Brain pericyte (primary cell): ENCODE results near the gene TRAFD1.

Experiments used
- DNase-seq: peaks from one replicate; pipeline ENCODE4 v3.0.0-alpha.2; 2012; ENCODE audit warnings: low read depth, low spot score

TRAFD1 gene

GRCh38 chr12:112115259-112116045 lies 9.9 kb upstream of the TRAFD1 start:
- no peak for DNase-seq

DNA sequence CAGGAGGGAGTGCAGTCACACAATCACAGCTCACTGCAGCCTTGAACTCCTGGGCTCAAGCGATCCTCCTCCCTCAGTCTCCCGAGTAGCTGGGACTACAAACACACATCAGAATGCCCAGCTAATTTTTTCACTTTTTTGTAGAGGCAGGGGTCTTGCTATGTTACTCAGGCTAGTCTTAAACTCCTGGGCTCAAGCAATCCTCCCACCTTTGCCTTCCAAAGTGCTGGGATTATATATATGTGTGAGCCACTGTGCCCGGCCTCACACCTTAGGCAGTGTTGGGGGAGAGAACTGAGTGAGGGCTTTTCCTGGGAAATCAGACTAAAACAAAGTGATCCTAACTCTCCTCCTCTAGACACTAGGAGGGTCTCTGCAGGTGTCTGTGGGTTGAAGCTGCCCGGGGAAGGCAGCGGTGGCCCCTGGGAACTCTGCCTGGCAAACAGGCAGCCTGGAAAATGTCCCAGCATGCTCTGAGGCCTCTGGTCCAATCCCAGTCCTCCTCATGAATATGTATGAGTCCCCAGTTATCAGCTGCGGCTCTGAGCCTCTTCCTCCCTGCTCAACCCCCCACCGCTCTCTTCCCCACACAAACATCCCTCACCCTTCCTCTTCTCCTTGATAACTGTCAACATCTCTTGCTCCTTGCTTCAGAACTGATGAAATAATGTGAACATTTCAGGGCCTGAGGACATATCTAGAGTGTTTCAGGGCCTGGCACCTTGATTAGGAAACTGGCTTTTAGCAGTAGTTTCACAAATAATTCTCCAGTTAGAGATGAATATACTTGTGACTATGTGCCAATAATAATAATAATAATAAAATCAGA lies 8.9 kb upstream of the TRAFD1 start:
- DNase-seq: no peak

GRCh38 chr12:112117685-112118084 lies 7.7 kb upstream of the TRAFD1 start:
- no peak for DNase-seq

DNA sequence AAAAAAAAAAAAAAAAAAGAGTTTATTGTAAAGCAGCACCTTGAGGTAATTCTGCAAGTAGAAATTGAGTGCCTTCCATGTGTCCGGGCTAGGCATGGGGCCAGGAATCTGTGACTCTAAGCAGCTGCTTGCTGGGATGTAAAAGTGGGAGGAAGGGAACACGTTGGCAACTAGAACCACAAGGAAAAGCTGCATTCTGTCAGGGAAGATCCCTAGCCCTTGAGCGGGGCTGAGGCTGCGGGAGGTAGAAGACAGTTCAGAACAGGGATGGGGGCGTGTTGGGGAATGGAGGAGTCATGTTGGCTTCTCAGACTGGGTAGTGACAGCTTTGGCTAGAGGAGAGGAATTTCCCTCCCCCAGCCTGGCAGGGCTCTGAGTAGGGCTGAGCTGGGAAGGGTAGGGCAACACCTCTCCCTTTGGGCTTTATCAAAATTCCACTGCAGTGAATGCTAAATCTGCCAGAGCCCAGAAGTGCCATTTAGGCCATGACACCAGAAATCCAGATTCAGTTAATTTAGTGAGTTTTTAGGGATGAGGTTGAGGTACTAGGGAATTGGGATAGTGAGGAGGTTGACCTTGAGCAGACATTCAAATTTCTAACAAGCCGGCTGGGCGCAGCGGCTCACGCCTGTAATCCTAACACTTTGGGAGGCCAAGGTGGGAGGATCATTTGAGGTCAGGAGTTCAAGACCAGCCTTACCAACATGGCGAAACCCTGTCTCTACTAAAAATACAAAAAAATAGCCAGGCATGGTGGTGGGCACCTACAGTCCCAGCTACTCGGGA lies 3.4 kb upstream of the TRAFD1 start:
- no peak for DNase-seq

GRCh38 chr12:112122823-112123690 lies 2.3 kb upstream of the TRAFD1 start:
- peak; percentile 51 for DNase-seq

GRCh38 chr12:112124918-112125249 lies 476 bp upstream of the TRAFD1 start:
- no peak for DNase-seq

DNA sequence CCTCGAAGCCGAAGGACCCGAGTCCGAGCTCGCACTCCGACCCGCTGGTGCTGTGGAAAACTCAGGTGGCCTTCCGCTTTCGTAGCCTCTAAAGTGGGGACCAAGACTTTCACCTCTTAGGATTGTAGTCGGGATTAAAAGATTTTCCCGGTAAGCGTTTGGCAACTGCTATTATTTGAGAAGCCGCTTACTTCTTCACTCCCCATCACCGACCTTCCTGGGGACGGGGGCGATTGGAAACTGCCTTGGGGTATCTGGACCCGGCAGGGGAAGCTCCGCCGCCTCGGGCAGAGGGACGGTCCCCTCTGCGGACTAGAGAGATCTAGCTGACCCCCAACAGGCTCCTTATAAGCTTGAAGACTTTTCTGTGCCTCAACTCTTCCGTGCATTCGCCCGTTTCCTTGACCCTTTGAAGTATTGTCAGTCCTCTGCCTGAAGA lies 659 bp downstream of the TRAFD1 start:
- DNase-seq: no peak

DNA sequence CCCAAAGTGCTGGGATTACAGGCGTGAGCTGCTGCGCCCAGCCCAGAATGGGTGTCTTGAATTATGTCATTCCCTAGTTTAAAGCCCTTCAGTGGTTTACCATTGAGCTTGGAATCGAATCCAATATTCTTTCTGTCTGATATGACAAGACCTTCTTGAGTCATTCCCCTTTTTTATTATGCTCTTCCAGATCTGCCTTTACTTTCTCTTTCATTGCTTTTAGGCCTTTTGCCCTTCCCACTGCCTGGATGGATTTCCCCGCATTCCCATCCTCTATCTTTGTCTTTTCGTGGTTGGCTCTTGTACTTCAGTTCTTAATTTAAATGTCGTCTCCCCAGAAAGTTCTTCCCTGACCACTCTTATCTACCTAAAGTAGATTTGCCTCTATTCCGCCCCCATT lies 1.6 kb downstream of the TRAFD1 start:
- no peak for DNase-seq

GRCh38 chr12:112130441-112130998 lies 5.2 kb downstream of the TRAFD1 start:
- DNase-seq: no peak

DNA sequence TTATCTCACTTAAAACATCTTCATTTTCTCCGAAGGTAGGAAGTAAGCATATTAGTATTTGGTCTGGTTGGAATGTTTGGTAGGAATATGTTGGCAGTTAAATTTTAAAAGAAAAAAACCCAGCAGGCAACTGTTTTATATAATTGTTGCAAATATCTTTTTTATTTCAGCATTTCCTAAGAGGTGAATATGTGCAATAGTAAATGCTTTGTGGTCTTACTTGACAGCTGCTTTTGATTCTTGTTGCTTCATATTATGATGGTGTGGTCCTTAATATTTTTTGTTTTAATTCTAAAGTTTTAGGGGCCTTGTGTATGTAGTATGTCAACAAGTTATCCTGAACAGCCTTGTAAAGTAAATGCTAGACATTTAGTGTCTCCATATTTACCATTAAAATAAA lies 6.3 kb downstream of the TRAFD1 start:
- DNase-seq: no peak

DNA sequence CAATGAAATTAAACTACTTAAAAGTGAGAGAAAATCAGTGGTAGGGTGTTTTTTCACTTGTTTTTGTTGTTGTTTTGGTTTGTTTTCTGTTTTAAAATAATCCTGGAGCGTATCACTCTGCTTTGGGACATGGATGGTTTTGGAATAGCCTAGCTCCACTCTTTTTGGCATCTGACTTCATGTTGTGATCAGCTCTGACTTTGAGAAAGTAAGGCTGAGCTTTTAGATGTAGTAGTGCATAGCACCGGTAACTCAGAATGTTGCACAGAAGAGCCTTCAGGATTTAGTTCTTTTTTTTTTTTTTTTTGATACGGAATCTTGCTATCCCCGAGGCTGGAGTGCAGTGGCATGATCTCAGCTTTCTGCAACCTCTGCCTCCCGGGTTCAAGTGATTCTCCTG lies 8.1 kb downstream of the TRAFD1 start:
- no peak for DNase-seq

GRCh38 chr12:112134731-112135130 lies 9.4 kb downstream of the TRAFD1 start:
- DNase-seq: no peak

- no peak for DNase-seq
Measured at GRCh38 chr12:112140728-112141127, 15.4 kb downstream of the TRAFD1 start.

GRCh38 chr12:112146123-112146522 lies 20.8 kb downstream of the TRAFD1 start:
- DNase-seq: no peak

DNA sequence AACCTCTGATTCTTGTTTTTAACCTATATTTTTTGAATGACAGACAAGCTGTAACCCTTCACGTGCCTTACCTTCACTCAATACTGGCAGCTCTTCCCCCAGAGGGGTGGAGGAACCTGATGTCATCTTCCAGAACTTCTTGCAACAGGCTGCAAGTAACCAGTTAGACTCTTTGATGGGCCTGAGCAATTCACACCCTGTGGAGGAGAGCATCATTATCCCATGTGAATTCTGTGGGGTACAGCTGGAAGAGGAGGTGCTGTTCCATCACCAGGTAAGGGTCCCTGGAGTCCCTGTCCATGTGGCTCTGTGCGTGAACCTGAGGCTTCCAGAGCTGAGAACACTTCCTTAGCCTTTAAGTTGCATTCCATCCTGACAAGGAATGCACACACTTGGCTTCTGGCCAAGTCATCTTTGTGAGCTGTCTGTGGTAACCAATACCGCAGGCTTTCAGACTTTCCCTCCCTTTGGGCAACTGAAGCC lies 22.7 kb downstream of the TRAFD1 start:
- no peak for DNase-seq

- no peak for DNase-seq
Measured at GRCh38 chr12:112149596-112149995, 24.2 kb downstream of the TRAFD1 start.

- no peak for DNase-seq
Measured at GRCh38 chr12:112151766-112152541, 26.6 kb downstream of the TRAFD1 start.

GRCh38 chr12:112153181-112153892 lies 28.0 kb downstream of the TRAFD1 start:
- DNase-seq: no peak

GRCh38 chr12:112153893-112154219 lies 28.5 kb downstream of the TRAFD1 start:
- DNase-seq: no peak
